B cell (primary cell): Measurements from ENCODE around the gene SSBP2.

Experiments
- CTCF ChIP-seq: fragments of 200-600 bp; IDR thresholded peaks from one replicate; pipeline ENCODE4 v1.8.0; 2022; ENCODE audit warnings: antibody characterized with exemption, mild to moderate bottlenecking
- EZH2 ChIP-seq: IDR thresholded peaks from 2 replicates; pipeline ENCODE4 v1.6.1; 2012; ENCODE audit warnings: borderline replicate concordance, low read depth, mild to moderate bottlenecking, moderate library complexity, low read length; ENCODE audit not compliant: insufficient read depth, poor library complexity, severe bottlenecking

GRCh38 chr5:81755320-81755719 lies 4.4 kb upstream of the SSBP2 start:
- TF ChIP-seq CTCF (no peak), EZH2 (no peak)
